HT-29 (cell line): ENCODE data around the gene COA1. TPM values are rescaled to one million over a fixed set of nuclear protein-coding genes. Genes with fewer than 3 reads are reported as not detected.
"Not testable (repeated sequence)": the region's sequence is repeated elsewhere in the genome, so short reads cannot be mapped to it uniquely, and the experiment has no call there.

ENCODE experiments used
- DNase-seq: peaks from one replicate; pipeline ENCODE4 v3.0.0-alpha.2; 2015; ENCODE audit warnings: low spot score
- total RNA-seq: library from RNA; depleted of rRNA; stranded (reverse); fragments of >200 nt; shearing (Covaris generic); gene quantifications from 2 replicates; pipeline ENCODE4 v1.2.3, GENCODE V29; 2014

The COA1 gene
- total RNA-seq, 1 experiment from 2014 or later: 72.0 TPM

GRCh38 chr7:43691611-43692010 lies 37.7 kb downstream of the COA1 start:
- DNase-seq: no peak

GRCh38 chr7:43689115-43689514 lies 40.2 kb downstream of the COA1 start:
- DNase-seq: no peak

GRCh38 chr7:43687866-43688265 lies 41.5 kb downstream of the COA1 start:
- DNase-seq: not testable (repeated sequence)

- DNase-seq: no peak
Measured at GRCh38 chr7:43686991-43687390, 42.3 kb downstream of the COA1 start.

GRCh38 chr7:43680736-43681135 lies 48.6 kb downstream of the COA1 start:
- no peak for DNase-seq

GRCh38 chr7:43679210-43680068 lies 49.9 kb downstream of the COA1 start:
- DNase-seq: no peak

- DNase-seq: no peak
Measured at GRCh38 chr7:43678315-43678714, 51.0 kb downstream of the COA1 start.

- DNase-seq: no peak
Measured at GRCh38 chr7:43677864-43678263, 51.5 kb downstream of the COA1 start.

- DNase-seq: peak; percentile 49
Measured at GRCh38 chr7:43674559-43675436, 54.5 kb downstream of the COA1 start.

GRCh38 chr7:43673243-43673976 lies 55.9 kb downstream of the COA1 start:
- DNase-seq: not testable (repeated sequence)

- DNase-seq: no peak
Measured at GRCh38 chr7:43671521-43671920, 57.8 kb downstream of the COA1 start.

- no peak for DNase-seq
Measured at GRCh38 chr7:43669286-43670081, 59.8 kb downstream of the COA1 start.

- no peak for DNase-seq
Measured at GRCh38 chr7:43668035-43668434, 61.3 kb downstream of the COA1 start.

- DNase-seq: no peak
Measured at GRCh38 chr7:43666938-43667337, 62.4 kb downstream of the COA1 start.

- no peak for DNase-seq
Measured at GRCh38 chr7:43664681-43665080, 64.6 kb downstream of the COA1 start.

- DNase-seq: no peak
Measured at GRCh38 chr7:43660141-43660540, 69.2 kb downstream of the COA1 start.

- no peak for DNase-seq
Measured at GRCh38 chr7:43659549-43659896, 69.8 kb downstream of the COA1 start.

- DNase-seq: peak; percentile 53
Measured at GRCh38 chr7:43658718-43659548, 70.4 kb downstream of the COA1 start.

GRCh38 chr7:43656997-43657396 lies 72.3 kb downstream of the COA1 start:
- no peak for DNase-seq

GRCh38 chr7:43655584-43655983 lies 73.7 kb downstream of the COA1 start:
- no peak for DNase-seq
